Endothelial cell of umbilical vein (primary cell): Measurements from ENCODE around the gene USPL1. TPM values are rescaled to one million over a fixed set of nuclear protein-coding genes. Genes with fewer than 3 reads are reported as not detected.

Experiments
- BruUV-seq: library from RNA; stranded (reverse); fragments of 400-500 nt; replicated peaks from 2 replicates; lab custom pipeline; 2021; lab: Mats Ljungman, UMichigan
- CTCF ChIA-PET: fragments of 300-600, 350-600 bp; sonication (Branson Sonifier 250); formaldehyde crosslinking; loops from one replicate; lab custom pipeline; 2021; ENCODE audit warnings: antibody characterized with exemption, inconsistent platforms; lab: Charles Lee
- POLR2A ChIA-PET: fragments of 300-600, 350-600 bp; sonication (Branson Sonifier 250); formaldehyde crosslinking; loops from one replicate; lab custom pipeline; 2021; ENCODE audit warnings: antibody characterized with exemption, inconsistent platforms; lab: Charles Lee
- DNase-seq: peaks from one replicate; pipeline ENCODE4 v3.0.0-alpha.2; 2011; ENCODE audit warnings: low read depth, low spot score
- FAIRE-seq: peaks from 2 replicates; lab custom pipeline; 2011; peaks lifted over from hg19 to GRCh38; lab: Jason Lieb, UNC
- H2AFZ ChIP-seq: 2 replicates; pipeline ENCODE4 v1.6.0; 2012; ENCODE audit warnings: low read depth, low read length, control low read depth, inconsistent platforms
- H3K27ac ChIP-seq: 2 replicates; pipeline ENCODE4 v1.5.1; 2011; ENCODE audit warnings: low read depth, mild to moderate bottlenecking, control low read depth, low read length, moderate library complexity; ENCODE audit not compliant: insufficient read depth
- H3K27me3 ChIP-seq, 2 experiments: 2 replicates each; pipeline versions ENCODE4 v1.6.0 to v1.6.1; 2011; ENCODE audit warnings: low read length in 2 of 2, mixed read lengths in 1 of 2; ENCODE audit not compliant: control insufficient read depth in 2 of 2, insufficient read depth in 2 of 2
- H3K36me3 ChIP-seq, 2 experiments: 2 replicates in 1 of 2; 3 replicates in 1 of 2; pipeline ENCODE4 v1.5.1; 2011; ENCODE audit warnings: low read length in 2 of 2, mild to moderate bottlenecking in 1 of 2, moderate library complexity in 1 of 2; ENCODE audit not compliant: control insufficient read depth in 2 of 2, insufficient read depth in 2 of 2; ENCODE audit errors: extremely low read depth in 1 of 2
- H3K4me1 ChIP-seq: 3 replicates; pipeline ENCODE4 v1.5.1; 2011; ENCODE audit warnings: mild to moderate bottlenecking, low read length; ENCODE audit not compliant: control insufficient read depth, insufficient read depth; ENCODE audit errors: extremely low read depth
- H3K4me2 ChIP-seq: 2 replicates; pipeline ENCODE4 v1.6.1; 2011; ENCODE audit warnings: low read length, control low read depth, mixed read lengths; ENCODE audit not compliant: insufficient read depth
- H3K4me3 ChIP-seq, 3 experiments: fragments of 200-600 bp in 1 of 3; sonication (generic), shearing (Covaris generic) in 1 of 3; replicated peaks in 1 of 3; 2 replicates each; pipeline ENCODE4 v1.5.1; 2011 to 2016; ENCODE audit warnings: control low read depth in 3 of 3, low read length in 3 of 3, mild to moderate bottlenecking in 2 of 3, inconsistent platforms in 1 of 3, low read depth in 1 of 3, moderate library complexity in 1 of 3; ENCODE audit not compliant: insufficient read depth in 1 of 3
- H3K79me2 ChIP-seq: 2 replicates; pipeline ENCODE4 v1.6.0; 2012; ENCODE audit warnings: low read length, inconsistent platforms; ENCODE audit not compliant: control insufficient read depth, insufficient read depth
- H3K9ac ChIP-seq: replicated peaks from 2 replicates; pipeline ENCODE3; 2011; ENCODE audit warnings: low read length, control low read depth; ENCODE audit not compliant: insufficient read depth; ENCODE audit errors: extremely low read depth
- H3K9me1 ChIP-seq: replicated peaks from 3 replicates; pipeline ENCODE4 v1.6.0; 2011; ENCODE audit warnings: mild to moderate bottlenecking, low read length; ENCODE audit not compliant: control insufficient read depth, insufficient read depth; ENCODE audit errors: extremely low read depth
- H3K9me3 ChIP-seq: replicated peaks from 2 replicates; pipeline ENCODE4 v1.5.1; 2012; ENCODE audit warnings: low read length, inconsistent platforms; ENCODE audit not compliant: control insufficient read depth, insufficient read depth
- H4K20me1 ChIP-seq: replicated peaks from 2 replicates; pipeline ENCODE3; 2011; ENCODE audit warnings: mild to moderate bottlenecking, low read length; ENCODE audit not compliant: control insufficient read depth, insufficient read depth; ENCODE audit errors: extremely low read depth
- CTCF ChIP-seq, 2 donors: IDR thresholded peaks; 1 replicate in 1 of 2; 2 replicates in 1 of 2; pipeline ENCODE4 v1.5.1; 2011; ENCODE audit warnings: low read length in 2 of 2, mild to moderate bottlenecking in 2 of 2, moderate library complexity in 2 of 2, control low read depth in 1 of 2, inconsistent platforms in 1 of 2, low read depth in 1 of 2; ENCODE audit not compliant: insufficient read depth in 1 of 2; ENCODE audit errors: extremely low read depth in 1 of 2
- EZH2 ChIP-seq: IDR thresholded peaks from 2 replicates; pipeline ENCODE4 v1.6.1; 2012; ENCODE audit warnings: borderline replicate concordance, low read depth, mild to moderate bottlenecking, moderate library complexity, low read length, inconsistent platforms; ENCODE audit not compliant: severe bottlenecking
- FOS ChIP-seq: IDR thresholded peaks from 2 replicates; pipeline ENCODE4 v1.6.1; 2011; ENCODE audit warnings: mild to moderate bottlenecking, low read length, moderate library complexity, borderline replicate concordance; ENCODE audit not compliant: insufficient read depth
- GATA2 ChIP-seq: IDR thresholded peaks from 2 replicates; pipeline ENCODE4 v1.7.0; 2011; ENCODE audit warnings: low read depth, mild to moderate bottlenecking, moderate library complexity, mixed read lengths, low read length; ENCODE audit not compliant: insufficient read length, insufficient read depth
- JUN ChIP-seq: IDR thresholded peaks from 2 replicates; pipeline ENCODE4 v1.6.1; 2011; ENCODE audit warnings: borderline replicate concordance, low read depth; ENCODE audit not compliant: insufficient read length, insufficient read depth
- MAX ChIP-seq: IDR thresholded peaks from 2 replicates; pipeline ENCODE4 v1.6.1; 2011; ENCODE audit not compliant: insufficient read depth, insufficient read length
- MYC ChIP-seq: IDR thresholded peaks from one replicate; pipeline ENCODE4 v1.6.1; 2011; ENCODE audit warnings: mild to moderate bottlenecking, low read depth, low read length
- POLR2A ChIP-seq: IDR thresholded peaks from 2 replicates; pipeline ENCODE4 v1.6.1; 2012; ENCODE audit warnings: low read depth, mild to moderate bottlenecking, control low read depth, low read length
- POLR2AphosphoS5 ChIP-seq: IDR thresholded peaks from 2 replicates; pipeline ENCODE4 v1.6.1; 2012; ENCODE audit warnings: low read depth, mild to moderate bottlenecking, control low read depth, low read length, moderate library complexity; ENCODE audit not compliant: insufficient read depth
- dilution Hi-C: fragments of 300-500 bp; cut with MboI; formaldehyde crosslinking; loops from one replicate; pipeline ENCODE4 v1.15.0; 2019; ENCODE audit warnings: low sequenced_read_pairs; ENCODE audit not compliant: extremely low pct_ligation_motif_present
- intact Hi-C: fragments of 100-400 bp; cut with micrococcal nuclease; formaldehyde crosslinking; loops from one replicate; pipeline ENCODE4 v1.10.0; 2022
- polyA plus RNA-seq, 4 experiments: library from polyadenylated mRNA; depleted of rRNA in 3 of 4; stranded (reverse) in 3 of 4; unstranded in 1 of 4; fragments of >200 nt; gene quantifications; 2 replicates each; pipeline versions ENCODE4 v1.2.1 to v1.2.3, GENCODE V29; 2011 to 2012; ENCODE audit warnings: missing spikeins in 1 of 4
- total RNA-seq: library from RNA; stranded (reverse); gene quantifications from 2 replicates; pipeline ENCODE4 v1.2.3, GENCODE V29; 2021

Gene USPL1
- total and polyA plus RNA-seq, 2 donors (not counting 3 experiments of a cell fraction or from before 2014, with no cell fraction given): 14.6 to 21.0 TPM

- no peaks in the 10 kb centered on the region for H3K27me3 ChIP-seq
- no peaks in the 10 kb centered on the region for H3K36me3 ChIP-seq
- BruUV-seq: no TSS peak
- no peak overlapping the region for H3K4me2 ChIP-seq
- no peaks in the 10 kb centered on the region for H3K79me2 ChIP-seq
- no peaks in the 10 kb centered on the region for H4K20me1 ChIP-seq
- no peak overlapping the region for H3K27ac ChIP-seq
- H2AFZ ChIP-seq: no peak overlapping the region
- no peak overlapping the region for H3K9ac ChIP-seq
- H3K9me1 ChIP-seq: no peaks in the 10 kb centered on the region
- DNase-seq (no peak), FAIRE-seq (no peak)
- no peaks in the 10 kb centered on the region for H3K9me3 ChIP-seq
- dilution Hi-C loops (loop anchor here (25.0 kb wide), 1 partner anchor 101 kb away; no protein-coding TSS in a partner anchor), intact Hi-C loops (no loop called here)
- ChIA-PET CTCF (no interaction called here), POLR2A (no interaction called here)
- TF ChIP-seq MAX (no peak), GATA2 (no peak), MYC (no peak), FOS (no peak), POLR2AphosphoS5 (no peak), POLR2A (no peak), EZH2 (no peak), JUN (no peak), CTCF (IDR thresholded peaks at IDR 0.05; ENCODE audit: extremely low read depth in 1 of 2, insufficient read depth in 1 of 2, low read depth in 1 of 2, low read length in 2 of 2) (no peak)
- no peak overlapping the region for H3K4me3 ChIP-seq
- H3K4me1 ChIP-seq: peaks cover 6% of the 10 kb centered on the region
Measured at GRCh38 chr13:30685987-30686386, 68.3 kb downstream of the USPL1 start.
